AG04450 (cell line): Measurements from ENCODE around the gene HPD. TPM values are rescaled to one million over a fixed set of nuclear protein-coding genes. Genes with fewer than 3 reads are reported as not detected.
"Not testable (repeated sequence)": the region's sequence is repeated elsewhere in the genome, so short reads cannot be mapped to it uniquely, and the experiment has no call there.

Source experiments
- CTCF ChIA-PET: fragments of 300-600, 350-600 bp; formaldehyde crosslinking; extraction: SDS; loops from one replicate; lab custom pipeline; 2022; ENCODE audit warnings: antibody characterized with exemption, inconsistent platforms; lab: Charles Lee
- POLR2A ChIA-PET: fragments of 350-600 bp; formaldehyde crosslinking; extraction: SDS; loops from one replicate; lab custom pipeline; 2021; ENCODE audit warnings: antibody characterized with exemption, inconsistent platforms; lab: Yijun Ruan, JAX
- DNase-seq: peaks from one replicate; pipeline ENCODE4 v3.0.0-alpha.2; 2011; ENCODE audit warnings: low read depth, low spot score
- H3K27ac ChIP-seq: one replicate; pipeline ENCODE4 v1.5.1; 2012; ENCODE audit warnings: low read depth, low read length, control low read depth
- H3K27me3 ChIP-seq: one replicate; pipeline ENCODE4 v1.6.0; 2012; ENCODE audit warnings: low read length; ENCODE audit not compliant: control insufficient read depth, insufficient read depth
- H3K4me3 ChIP-seq: 2 replicates; pipeline ENCODE4 v1.5.1; 2011; ENCODE audit warnings: mild to moderate bottlenecking, low read depth, low read length, control low read depth
- H3K9me3 ChIP-seq: 2 replicates; pipeline ENCODE4 v1.5.1; 2012; ENCODE audit warnings: low read length; ENCODE audit not compliant: control insufficient read depth, insufficient read depth
- polyA plus RNA-seq: library from polyadenylated mRNA; depleted of rRNA; stranded (reverse); fragments of >200 nt; gene quantifications from 2 replicates; pipeline ENCODE4 v1.2.3, GENCODE V29; 2011
- TF ChIP-seq, protein P1 (sequence below): IDR thresholded peaks from 2 replicates; pipeline ENCODE4 v1.5.1; 2011; ENCODE audit warnings: low read depth, low read length, control low read depth, inconsistent platforms

HPD gene
- polyA plus RNA-seq, 1 experiment, result 0.05 TPM

DNA sequence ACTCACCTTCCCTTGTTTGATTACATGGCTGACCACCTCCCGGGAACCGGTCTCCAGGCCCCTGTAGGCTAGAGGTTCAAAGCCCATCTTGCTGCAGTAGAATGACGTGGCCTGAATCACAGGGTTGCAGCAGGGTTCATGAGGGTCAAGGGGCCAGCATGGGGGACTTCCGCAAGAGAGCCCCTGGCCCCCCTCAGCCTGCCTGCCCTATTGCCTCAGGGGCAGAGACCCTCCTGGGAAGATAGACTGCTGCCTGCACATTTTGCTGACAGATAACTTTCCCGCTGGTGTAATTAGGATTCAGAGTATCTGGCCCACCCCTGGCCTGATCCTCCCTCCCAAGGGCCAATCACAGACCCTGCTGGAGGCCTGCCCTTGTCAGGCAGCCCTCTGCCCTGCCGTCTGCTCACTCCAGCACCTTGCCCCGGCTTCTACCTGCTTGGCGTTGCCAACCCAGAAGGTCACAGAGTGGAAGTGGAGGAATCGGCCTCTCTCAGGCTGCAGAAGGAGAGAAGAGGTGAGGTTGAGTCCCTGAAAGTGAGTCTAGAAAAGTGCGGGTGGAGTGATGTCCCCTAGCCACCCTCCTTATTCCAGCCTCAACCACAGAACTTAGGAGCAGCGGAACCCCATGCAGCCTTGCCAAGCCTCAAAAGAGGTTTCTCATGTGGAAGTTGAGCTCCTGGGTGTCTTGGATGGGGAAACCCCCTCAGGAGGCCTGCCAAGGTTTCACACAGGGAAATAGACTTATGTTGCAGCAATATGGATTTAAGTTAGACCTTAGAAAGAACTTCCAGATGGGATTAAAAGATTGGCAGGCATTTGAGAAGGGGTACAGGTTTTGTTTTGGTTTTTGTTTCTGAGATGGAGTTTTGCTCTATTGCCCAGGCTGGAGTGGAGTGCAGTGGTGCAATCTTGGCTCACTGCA, 1.1 kb downstream of the HPD start:
- TF ChIP-seq, protein P1, sequence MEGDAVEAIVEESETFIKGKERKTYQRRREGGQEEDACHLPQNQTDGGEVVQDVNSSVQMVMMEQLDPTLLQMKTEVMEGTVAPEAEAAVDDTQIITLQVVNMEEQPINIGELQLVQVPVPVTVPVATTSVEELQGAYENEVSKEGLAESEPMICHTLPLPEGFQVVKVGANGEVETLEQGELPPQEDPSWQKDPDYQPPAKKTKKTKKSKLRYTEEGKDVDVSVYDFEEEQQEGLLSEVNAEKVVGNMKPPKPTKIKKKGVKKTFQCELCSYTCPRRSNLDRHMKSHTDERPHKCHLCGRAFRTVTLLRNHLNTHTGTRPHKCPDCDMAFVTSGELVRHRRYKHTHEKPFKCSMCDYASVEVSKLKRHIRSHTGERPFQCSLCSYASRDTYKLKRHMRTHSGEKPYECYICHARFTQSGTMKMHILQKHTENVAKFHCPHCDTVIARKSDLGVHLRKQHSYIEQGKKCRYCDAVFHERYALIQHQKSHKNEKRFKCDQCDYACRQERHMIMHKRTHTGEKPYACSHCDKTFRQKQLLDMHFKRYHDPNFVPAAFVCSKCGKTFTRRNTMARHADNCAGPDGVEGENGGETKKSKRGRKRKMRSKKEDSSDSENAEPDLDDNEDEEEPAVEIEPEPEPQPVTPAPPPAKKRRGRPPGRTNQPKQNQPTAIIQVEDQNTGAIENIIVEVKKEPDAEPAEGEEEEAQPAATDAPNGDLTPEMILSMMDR, result no peak
- Histone ChIP-seq H3K9me3 (no peaks in the 10 kb centered on the region), H3K4me3 (no peak overlapping the region), H3K27ac (no peak overlapping the region), H3K27me3 (no peaks in the 10 kb centered on the region)
- DNase-seq, result no peak
- CTCF ChIA-PET, result no interaction called here
- POLR2A ChIA-PET, result interaction anchor here (0.6 kb wide), 1 partner anchor 29 kb away, joined by 4 read pairs; no protein-coding TSS in a partner anchor

DNA sequence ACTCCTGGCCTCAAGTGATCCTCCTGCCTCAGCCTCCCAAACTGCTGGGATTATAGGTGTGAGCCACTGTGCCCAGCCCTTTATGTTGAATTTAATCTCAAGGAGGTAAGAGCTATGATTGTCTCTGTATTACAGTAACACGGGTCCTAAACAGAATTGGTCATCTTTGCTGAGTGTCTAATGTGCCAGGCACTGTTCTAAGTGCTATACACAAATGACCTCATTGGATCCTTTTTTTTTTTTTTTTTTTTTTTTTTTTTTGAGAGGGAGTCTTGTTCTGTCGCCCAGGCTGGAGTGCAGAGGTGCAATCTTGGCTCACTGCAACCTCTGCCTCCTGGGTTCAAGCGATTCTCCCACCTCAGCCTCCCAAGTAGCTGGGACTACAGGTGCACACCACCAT, 6.3 kb downstream of the HPD start:
- CTCF ChIA-PET, result interaction anchor here (0.9 kb wide), 1 partner anchor 58 kb away, joined by 4 read pairs; no protein-coding TSS in a partner anchor
- H3K4me3 ChIP-seq, H3K27ac ChIP-seq, H3K9me3 ChIP-seq, DNase-seq, POLR2A ChIA-PET, H3K27me3 ChIP-seq: not testable (repeated sequence)

GRCh38 chr12:121849665-121850064, 9.0 kb downstream of the HPD start:
- ChIA-PET POLR2A (no interaction called here), CTCF (no interaction called here)
- DNase-seq, result no peak
- no peak overlapping the region for H3K27ac ChIP-seq
- H3K27me3 ChIP-seq, result no peaks in the 10 kb centered on the region
- no peaks in the 10 kb centered on the region for H3K9me3 ChIP-seq
- no peak overlapping the region for H3K4me3 ChIP-seq
- TF ChIP-seq, protein P1, result no peak

DNA sequence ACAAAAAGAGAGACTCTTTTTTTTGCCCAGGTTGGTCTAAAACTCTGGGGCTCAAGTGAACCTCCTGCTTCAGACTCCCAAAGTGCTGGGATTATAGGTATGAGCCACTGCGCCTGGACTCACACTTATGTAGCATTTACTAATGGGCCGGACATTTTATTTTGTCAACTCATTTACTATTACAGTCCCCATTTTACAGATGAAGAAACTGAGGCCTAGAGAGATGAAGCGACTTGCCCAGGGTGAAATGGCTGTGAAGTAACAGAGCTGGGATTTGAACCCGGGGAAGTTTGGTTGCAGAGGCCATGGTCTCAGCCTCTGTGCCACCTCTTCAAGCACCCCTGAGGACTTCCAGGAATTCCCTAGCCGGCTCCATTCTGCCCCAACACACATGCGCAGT, 9.4 kb downstream of the HPD start:
- H3K27me3 ChIP-seq, result no peaks in the 10 kb centered on the region
- no peak overlapping the region for H3K4me3 ChIP-seq
- ChIA-PET CTCF (no interaction called here), POLR2A (no interaction called here)
- no peaks in the 10 kb centered on the region for H3K9me3 ChIP-seq
- TF ChIP-seq, protein P1, result no peak
- H3K27ac ChIP-seq, result no peak overlapping the region
- no peak for DNase-seq

DNA sequence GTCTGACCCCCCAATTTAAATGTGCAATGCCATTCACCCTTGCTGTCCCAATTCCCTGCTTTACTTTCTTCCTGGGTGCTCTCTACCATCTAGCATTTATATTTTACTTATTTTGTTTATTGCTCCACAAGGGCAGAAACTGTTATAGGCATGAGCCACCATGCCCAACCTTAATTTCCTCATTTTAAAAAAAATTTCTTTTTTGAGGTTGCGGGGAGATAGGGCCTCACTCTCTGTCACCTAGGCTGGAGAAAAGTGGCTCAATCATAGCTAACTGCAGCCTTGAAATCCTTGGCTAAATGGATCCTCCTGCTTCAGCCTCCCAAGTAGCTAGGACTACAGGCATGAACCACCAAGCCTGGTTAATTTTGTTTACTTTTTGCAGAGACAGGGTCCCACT, 13.0 kb downstream of the HPD start:
- Histone ChIP-seq H3K9me3 (no peaks in the 10 kb centered on the region), H3K4me3 (no peak overlapping the region), H3K27me3 (no peaks in the 10 kb centered on the region), H3K27ac (no peak overlapping the region)
- TF ChIP-seq, protein P1, result no peak
- POLR2A ChIA-PET, result interaction anchor here (0.5 to 0.6 kb wide), 2 partner anchors 16 to 49 kb away, joined by 3 read pairs; no protein-coding TSS in a partner anchor
- no peak for DNase-seq
- CTCF ChIA-PET, result no interaction called here
